Hepatic stellate cell (primary cell): ENCODE data around the gene HEPN1.

Source experiments
- DNase-seq: peaks from one replicate; pipeline ENCODE4 v3.0.0; 2011; ENCODE audit warnings: low spot score

HEPN1 gene

GRCh38 chr11:124899383-124900145 lies 19.5 kb upstream of the HEPN1 start:
- DNase-seq: peak; percentile 8

GRCh38 chr11:124900464-124900863 lies 18.6 kb upstream of the HEPN1 start:
- DNase-seq: peak; percentile 83

GRCh38 chr11:124902616-124903015 lies 16.4 kb upstream of the HEPN1 start:
- no peak for DNase-seq

- no peak for DNase-seq
These were observed 3.3 kb upstream of the HEPN1 start for GRCh38 chr11:124915541-124916369.

GRCh38 chr11:124916370-124916710 lies 2.7 kb upstream of the HEPN1 start:
- DNase-seq: no peak

- DNase-seq: no peak
These were observed 1.9 kb upstream of the HEPN1 start for GRCh38 chr11:124917115-124917637.

- DNase-seq: no peak
These were observed 848 bp downstream of the HEPN1 start for GRCh38 chr11:124919898-124920297.

GRCh38 chr11:124920356-124920755 lies 1.3 kb downstream of the HEPN1 start:
- DNase-seq: no peak

- peak; percentile 70 for DNase-seq
These were observed 2.0 kb downstream of the HEPN1 start for GRCh38 chr11:124920870-124921609.

GRCh38 chr11:124922831-124923230 lies 3.8 kb downstream of the HEPN1 start:
- no peak for DNase-seq

GRCh38 chr11:124923296-124923695 lies 4.2 kb downstream of the HEPN1 start:
- DNase-seq: no peak

GRCh38 chr11:124928942-124929665 lies 10.1 kb downstream of the HEPN1 start:
- DNase-seq: no peak

- DNase-seq: no peak
These were observed 11.7 kb downstream of the HEPN1 start for GRCh38 chr11:124930799-124931198.

- peak; percentile 62 for DNase-seq
These were observed 16.0 kb downstream of the HEPN1 start for GRCh38 chr11:124934862-124935547.

GRCh38 chr11:124935548-124936514 lies 16.8 kb downstream of the HEPN1 start, which contains the start of gene HEPACAM:
TSS of gene HEPACAM (minus strand) at chr11:124936047. CDS start at chr11:124936006, 41 bp downstream.
- DNase-seq: no peak

- DNase-seq: no peak
These were observed 18.4 kb downstream of the HEPN1 start for GRCh38 chr11:124937336-124937935.

GRCh38 chr11:124938206-124938765 lies 19.2 kb downstream of the HEPN1 start:
- DNase-seq: no peak

GRCh38 chr11:124938970-124939369 lies 19.9 kb downstream of the HEPN1 start:
- no peak for DNase-seq

GRCh38 chr11:124941703-124942102 lies 22.7 kb downstream of the HEPN1 start:
- DNase-seq: no peak
